ENCODE results near the gene LYRM4. TPM values are rescaled to one million over a fixed set of nuclear protein-coding genes. Genes with fewer than 3 reads are reported as not detected.

LYRM4 gene
- polyA plus RNA-seq, 1 donor (not counting 4 experiments of a cell fraction or from before 2014, with no cell fraction given): 41.1 TPM

DNA sequence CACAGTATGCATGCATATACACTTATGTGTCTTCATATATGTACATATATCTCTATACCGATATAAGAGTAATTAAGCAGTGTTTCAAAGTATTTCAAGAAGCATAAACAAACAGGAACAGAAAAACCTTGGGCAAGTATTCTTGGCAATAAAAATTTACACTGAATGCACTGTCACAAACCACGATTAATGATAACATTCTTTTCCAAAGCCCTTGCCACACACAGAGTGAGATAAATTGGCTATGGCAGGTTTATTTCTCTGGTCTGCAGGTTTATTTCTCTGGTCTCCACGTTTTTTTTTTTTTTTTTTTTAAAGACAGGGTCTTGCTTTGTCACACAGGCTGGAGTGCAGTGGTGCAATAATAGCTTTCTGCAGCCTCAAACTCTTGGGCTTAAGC is 102.6 kb downstream of the LYRM4 start:
- Histone ChIP-seq H4K20me1 (ENCODE audit: control insufficient read depth, extremely low read depth, insufficient read depth, low read length) (no peaks in the 10 kb centered on the region), H3K9ac (ENCODE audit: control insufficient read depth, extremely low read depth, insufficient read depth, low read length) (no peak overlapping the region), H3K79me2 (ENCODE audit: control insufficient read depth, insufficient read depth, low read length) (no peaks in the 10 kb centered on the region), H3K9me1 (ENCODE audit: control insufficient read depth, extremely low read depth, insufficient read depth, low read length) (no peaks in the 10 kb centered on the region), H3K4me1 (ENCODE audit: control insufficient read depth, extremely low read depth, insufficient read depth, low read length) (peaks cover 7% of the 10 kb centered on the region), H3K4me3 (ENCODE audit: control insufficient read depth in 2 of 3, extremely low read depth in 1 of 3, insufficient read depth in 2 of 3, low read depth in 1 of 3, low read length in 3 of 3) (no peak overlapping the region), H3K27me3 (ENCODE audit: control insufficient read depth, extremely low read depth, insufficient read depth, low read length) (no peaks in the 10 kb centered on the region), H3K36me3 (ENCODE audit: control insufficient read depth in 2 of 2, extremely low read depth in 1 of 2, insufficient read depth in 2 of 2, low read length in 2 of 2) (no peaks in the 10 kb centered on the region), H3K9me3 (ENCODE audit: control insufficient read depth, low read depth, low read length) (no peaks in the 10 kb centered on the region), H3K27ac (ENCODE audit: control insufficient read depth, insufficient read depth, low read length) (no peak overlapping the region), H2AFZ (ENCODE audit: control insufficient read depth, low read length) (no peak overlapping the region), H3K4me2 (ENCODE audit: control insufficient read depth, extremely low read depth, insufficient read depth, low read depth, low read length) (no peak overlapping the region)
- dilution Hi-C loops (cut with MboI; ENCODE audit: extremely low pct_ligation_motif_present, low sequenced_read_pairs): no loop called here
- no peak for FAIRE-seq
- no peak for DNase-seq (ENCODE audit: low read depth, low spot score)
- TF ChIP-seq EZH2 (IDR thresholded peaks at IDR 0.05; ENCODE audit: low read length): no peak
- TF ChIP-seq, protein P1, sequence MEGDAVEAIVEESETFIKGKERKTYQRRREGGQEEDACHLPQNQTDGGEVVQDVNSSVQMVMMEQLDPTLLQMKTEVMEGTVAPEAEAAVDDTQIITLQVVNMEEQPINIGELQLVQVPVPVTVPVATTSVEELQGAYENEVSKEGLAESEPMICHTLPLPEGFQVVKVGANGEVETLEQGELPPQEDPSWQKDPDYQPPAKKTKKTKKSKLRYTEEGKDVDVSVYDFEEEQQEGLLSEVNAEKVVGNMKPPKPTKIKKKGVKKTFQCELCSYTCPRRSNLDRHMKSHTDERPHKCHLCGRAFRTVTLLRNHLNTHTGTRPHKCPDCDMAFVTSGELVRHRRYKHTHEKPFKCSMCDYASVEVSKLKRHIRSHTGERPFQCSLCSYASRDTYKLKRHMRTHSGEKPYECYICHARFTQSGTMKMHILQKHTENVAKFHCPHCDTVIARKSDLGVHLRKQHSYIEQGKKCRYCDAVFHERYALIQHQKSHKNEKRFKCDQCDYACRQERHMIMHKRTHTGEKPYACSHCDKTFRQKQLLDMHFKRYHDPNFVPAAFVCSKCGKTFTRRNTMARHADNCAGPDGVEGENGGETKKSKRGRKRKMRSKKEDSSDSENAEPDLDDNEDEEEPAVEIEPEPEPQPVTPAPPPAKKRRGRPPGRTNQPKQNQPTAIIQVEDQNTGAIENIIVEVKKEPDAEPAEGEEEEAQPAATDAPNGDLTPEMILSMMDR (optimal IDR thresholded peaks at IDR 0.05 in 1 of 3, IDR thresholded peaks at IDR 0.05 in 1 of 3, conservative IDR thresholded peaks at IDR 0.05 in 1 of 3; ENCODE audit: extremely low read depth in 1 of 3, insufficient read depth in 2 of 3, low read length in 3 of 3): no peak

DNA sequence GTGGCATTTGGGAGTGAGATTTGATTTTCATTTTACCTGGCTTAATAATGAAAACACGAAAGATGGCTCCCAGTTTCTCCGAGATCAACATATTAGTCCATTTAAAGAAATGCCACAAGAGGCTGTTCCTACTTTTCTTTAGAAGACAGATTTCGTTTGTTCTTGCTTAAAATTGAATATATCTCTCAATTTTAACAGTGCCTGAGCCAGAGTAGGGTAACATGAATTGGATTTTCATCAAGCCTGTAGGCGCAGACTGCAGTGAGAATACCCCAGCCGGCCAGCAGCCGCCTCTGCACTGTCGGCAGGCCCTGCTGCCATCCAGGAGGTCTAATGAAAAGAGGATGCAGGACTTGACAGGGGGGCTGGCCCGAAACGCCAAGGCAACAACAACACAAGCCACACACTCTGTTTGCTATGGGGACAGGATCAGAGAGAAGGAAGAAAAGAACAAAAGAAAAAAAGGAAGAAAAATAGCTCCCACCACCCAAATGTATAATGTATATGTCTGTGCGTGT is 103.1 kb downstream of the LYRM4 start:
- no peak for FAIRE-seq
- no peaks in the 10 kb centered on the region for H4K20me1 ChIP-seq (ENCODE audit: control insufficient read depth, extremely low read depth, insufficient read depth, low read length)
- dilution Hi-C loops (cut with MboI; ENCODE audit: extremely low pct_ligation_motif_present, low sequenced_read_pairs): no loop called here

More for the DNA sequence above, 103.1 kb downstream of the LYRM4 start:
- no peak overlapping the region for H2AFZ ChIP-seq (ENCODE audit: control insufficient read depth, low read length)
- no peak overlapping the region for H3K9ac ChIP-seq (ENCODE audit: control insufficient read depth, extremely low read depth, insufficient read depth, low read length)
- no peaks in the 10 kb centered on the region for H3K9me1 ChIP-seq (ENCODE audit: control insufficient read depth, extremely low read depth, insufficient read depth, low read length)
- no peak overlapping the region for H3K4me3 ChIP-seq (ENCODE audit: control insufficient read depth in 2 of 3, extremely low read depth in 1 of 3, insufficient read depth in 2 of 3, low read depth in 1 of 3, low read length in 3 of 3)
- no peak for DNase-seq (ENCODE audit: low read depth, low spot score)
- no peaks in the 10 kb centered on the region for H3K79me2 ChIP-seq (ENCODE audit: control insufficient read depth, insufficient read depth, low read length)
- no peak overlapping the region for H3K27ac ChIP-seq (ENCODE audit: control insufficient read depth, insufficient read depth, low read length)
- no peaks in the 10 kb centered on the region for H3K36me3 ChIP-seq (ENCODE audit: control insufficient read depth in 2 of 2, extremely low read depth in 1 of 2, insufficient read depth in 2 of 2, low read length in 2 of 2)
- H3K4me2 ChIP-seq (ENCODE audit: control insufficient read depth, extremely low read depth, insufficient read depth, low read depth, low read length): no peak overlapping the region
- H3K4me1 ChIP-seq (ENCODE audit: control insufficient read depth, extremely low read depth, insufficient read depth, low read length): peaks cover 9% of the 10 kb centered on the region
- H3K27me3 ChIP-seq (ENCODE audit: control insufficient read depth, extremely low read depth, insufficient read depth, low read length): no peaks in the 10 kb centered on the region
- H3K9me3 ChIP-seq (ENCODE audit: control insufficient read depth, low read depth, low read length): no peaks in the 10 kb centered on the region
- no peak for TF ChIP-seq EZH2 (IDR thresholded peaks at IDR 0.05; ENCODE audit: low read length)
- TF ChIP-seq, protein P1 (optimal IDR thresholded peaks at IDR 0.05 in 1 of 3, IDR thresholded peaks at IDR 0.05 in 1 of 3, conservative IDR thresholded peaks at IDR 0.05 in 1 of 3; ENCODE audit: extremely low read depth in 1 of 3, insufficient read depth in 2 of 3, low read length in 3 of 3): no peak
